ENCODE measurements around the gene TCF12.

Gene TCF12

DNA sequence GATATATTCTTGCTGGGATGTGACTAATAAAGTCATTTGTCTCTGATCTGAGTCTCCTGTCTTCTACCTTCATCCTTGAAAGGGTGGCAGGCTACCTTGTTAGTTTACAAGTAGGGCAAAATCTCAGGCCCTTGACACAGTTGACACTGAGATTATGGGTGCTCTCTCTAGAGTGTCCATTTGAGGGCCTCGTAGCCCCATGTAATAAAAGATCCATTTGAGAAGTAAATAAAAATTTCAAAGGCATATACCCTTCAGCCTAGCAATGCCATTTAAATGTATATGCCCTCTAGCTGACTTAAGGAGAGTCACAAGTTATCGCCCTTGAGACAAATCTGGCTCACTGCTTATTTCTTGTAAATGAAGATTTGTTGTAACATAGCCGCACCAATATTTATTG, 98.6 kb downstream of the TCF12 start:
- DNase-seq (ENCODE audit: low read depth, low spot score), result no peak

GRCh38 chr15:57018151-57018550, 99.7 kb downstream of the TCF12 start:
- DNase-seq (ENCODE audit: low read depth, low spot score), result no peak

GRCh38 chr15:57019496-57020160, 101.2 kb downstream of the TCF12 start:
- DNase-seq (ENCODE audit: low read depth, low spot score), result no peak

- DNase-seq (ENCODE audit: low read depth, low spot score), result no peak
Observed at GRCh38 chr15:57025264-57025926, 107.0 kb downstream of the TCF12 start.

- DNase-seq (ENCODE audit: low read depth, low spot score), result no peak
Observed at GRCh38 chr15:57026016-57026592, 107.7 kb downstream of the TCF12 start.

DNA sequence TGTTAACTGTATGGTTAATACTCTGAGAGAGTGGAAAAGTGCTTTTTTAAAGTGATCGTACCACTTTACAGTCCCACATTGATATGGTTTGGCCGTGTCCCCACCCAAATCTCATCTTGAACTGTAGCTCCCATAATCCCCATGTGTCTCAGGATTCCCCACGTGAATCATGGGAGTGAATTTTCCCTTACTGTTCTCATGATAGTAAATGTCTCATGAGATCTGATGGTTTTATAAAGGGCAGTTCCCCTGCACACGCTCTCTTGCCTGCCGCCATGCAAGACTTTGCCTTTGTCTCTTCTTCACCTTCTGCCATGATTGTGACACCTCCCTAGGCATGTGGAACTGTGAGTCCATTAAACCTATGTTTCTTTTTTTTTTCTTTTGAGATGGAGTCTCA, 109.2 kb downstream of the TCF12 start:
- DNase-seq (ENCODE audit: low read depth, low spot score), result no peak

DNA sequence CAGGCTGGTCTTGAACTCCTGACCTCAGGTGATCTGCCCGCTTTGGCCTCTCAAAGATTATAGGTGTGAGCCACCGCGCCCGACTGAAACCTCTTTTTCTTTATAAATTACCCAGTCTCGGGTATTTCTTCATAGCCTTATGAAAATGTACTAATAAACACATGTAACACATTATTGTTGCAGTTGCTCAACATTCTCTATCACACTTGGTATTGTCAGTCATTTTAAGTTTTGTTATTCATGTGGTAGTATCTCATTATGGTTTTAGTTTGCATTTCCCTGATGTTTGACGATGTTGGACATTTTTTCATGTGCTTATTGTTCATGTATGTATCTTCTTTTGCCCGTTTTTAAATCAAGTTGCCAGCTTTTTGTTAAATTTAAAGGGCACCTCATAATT, 109.7 kb downstream of the TCF12 start:
- no peak for DNase-seq (ENCODE audit: low read depth, low spot score)

- DNase-seq (ENCODE audit: low read depth, low spot score), result no peak
Observed at GRCh38 chr15:57030011-57030410, 111.6 kb downstream of the TCF12 start.

- no peak for DNase-seq (ENCODE audit: low read depth, low spot score)
Observed at GRCh38 chr15:57031082-57031481, 112.6 kb downstream of the TCF12 start.

GRCh38 chr15:57031605-57032004, 113.2 kb downstream of the TCF12 start:
- no peak for DNase-seq (ENCODE audit: low read depth, low spot score)

- DNase-seq (ENCODE audit: low read depth, low spot score), result no peak
Observed at GRCh38 chr15:57032338-57032737, 113.9 kb downstream of the TCF12 start.

DNA sequence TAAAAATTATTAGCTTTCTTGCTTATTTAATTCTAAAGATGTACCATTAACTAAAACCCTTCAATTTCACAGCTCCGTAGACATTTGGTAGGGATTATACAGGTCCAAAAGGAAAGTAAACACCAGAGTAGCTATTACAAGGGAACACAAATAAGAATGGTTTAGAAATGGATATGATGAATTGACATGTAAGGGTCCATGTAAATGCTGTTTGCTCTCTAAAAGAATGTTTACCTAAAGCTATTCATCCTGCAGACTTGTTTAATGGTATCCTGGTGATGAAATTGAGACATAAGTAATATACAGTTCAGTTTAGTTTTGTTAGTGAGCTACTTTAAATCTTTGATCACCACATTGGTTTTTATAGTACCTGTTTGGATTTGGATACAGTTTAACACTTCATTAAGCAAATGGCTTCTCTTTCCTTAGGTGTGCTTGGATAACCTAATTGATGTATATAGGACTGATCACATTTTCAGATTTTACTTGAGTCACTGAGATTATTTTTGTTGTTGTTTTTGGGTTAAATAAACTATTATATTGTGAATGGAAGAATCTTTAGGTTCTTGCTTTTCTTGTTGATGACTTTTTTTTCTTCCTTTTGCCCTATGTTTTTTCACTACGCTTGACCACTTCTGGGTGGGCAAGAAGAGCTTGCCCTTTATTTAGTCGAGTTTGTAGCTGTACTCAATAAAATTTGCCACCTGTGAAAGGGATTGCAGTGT, 115.4 kb downstream of the TCF12 start:
- no peak for DNase-seq (ENCODE audit: low read depth, low spot score)

- DNase-seq (ENCODE audit: low read depth, low spot score), result no peak
Observed at GRCh38 chr15:57034613-57035012, 116.2 kb downstream of the TCF12 start.

- no peak for DNase-seq (ENCODE audit: low read depth, low spot score)
Observed at GRCh38 chr15:57035664-57036063, 117.2 kb downstream of the TCF12 start.

DNA sequence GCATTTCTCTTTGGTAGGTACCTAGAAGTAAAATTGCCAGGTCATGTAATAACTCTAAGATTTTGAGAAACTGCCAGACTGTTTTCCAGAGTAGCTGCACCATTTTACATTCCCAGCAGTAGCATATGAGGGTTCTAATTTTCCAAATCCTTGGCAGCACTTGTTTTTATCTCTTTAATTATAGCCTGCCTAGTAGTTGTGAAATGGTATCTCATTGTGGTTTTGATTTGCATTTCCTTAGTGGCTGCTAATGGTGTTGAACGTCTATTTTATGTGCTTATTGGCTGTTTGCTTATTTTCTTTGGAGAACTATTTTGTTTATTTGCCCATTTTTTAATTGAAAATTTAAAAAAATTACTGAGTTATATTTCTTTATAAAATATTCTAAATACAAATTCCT, 117.9 kb downstream of the TCF12 start:
- DNase-seq (ENCODE audit: low read depth, low spot score), result no peak

GRCh38 chr15:57037548-57037947, 119.1 kb downstream of the TCF12 start:
- DNase-seq (ENCODE audit: low read depth, low spot score), result no peak

DNA sequence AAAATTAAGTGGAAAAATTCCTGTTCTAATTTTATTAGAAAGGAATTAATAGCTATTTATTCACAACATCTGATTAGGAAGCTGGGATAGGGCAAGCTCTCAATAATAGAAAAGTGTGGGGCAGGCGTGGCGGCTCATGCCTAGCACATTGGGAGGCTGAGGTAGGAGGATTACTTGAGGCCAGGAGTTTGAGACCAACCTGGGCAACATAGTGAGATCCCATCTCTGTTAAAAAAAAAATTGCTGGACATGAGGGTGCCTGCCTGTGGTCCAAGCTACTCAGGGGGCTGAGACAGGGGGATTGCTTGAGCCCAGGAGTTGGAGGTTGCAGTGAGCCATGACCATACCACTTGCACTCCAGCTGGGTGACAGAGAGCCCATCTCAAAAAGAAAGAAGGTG, 119.6 kb downstream of the TCF12 start:
- no peak for DNase-seq (ENCODE audit: low read depth, low spot score)

DNA sequence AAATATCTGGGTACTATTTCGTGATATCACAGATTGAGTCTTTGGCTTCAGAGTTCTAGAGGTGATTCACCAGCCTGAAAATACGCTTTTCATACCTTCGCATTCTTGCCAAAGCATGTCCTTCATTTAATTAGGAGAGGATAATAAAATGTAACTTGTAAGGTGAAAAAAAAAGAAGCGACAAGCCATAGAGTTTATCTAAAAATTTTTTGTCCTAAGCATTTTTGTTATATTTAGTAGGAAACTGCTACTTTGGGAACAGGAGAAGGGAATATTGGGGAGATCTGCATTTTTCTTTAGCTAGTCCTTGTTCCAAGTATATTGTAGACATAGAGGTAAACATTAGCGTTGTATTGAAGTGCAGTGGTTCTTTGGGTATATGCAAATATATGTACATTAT, 120.1 kb downstream of the TCF12 start:
- no peak for DNase-seq (ENCODE audit: low read depth, low spot score)

DNA sequence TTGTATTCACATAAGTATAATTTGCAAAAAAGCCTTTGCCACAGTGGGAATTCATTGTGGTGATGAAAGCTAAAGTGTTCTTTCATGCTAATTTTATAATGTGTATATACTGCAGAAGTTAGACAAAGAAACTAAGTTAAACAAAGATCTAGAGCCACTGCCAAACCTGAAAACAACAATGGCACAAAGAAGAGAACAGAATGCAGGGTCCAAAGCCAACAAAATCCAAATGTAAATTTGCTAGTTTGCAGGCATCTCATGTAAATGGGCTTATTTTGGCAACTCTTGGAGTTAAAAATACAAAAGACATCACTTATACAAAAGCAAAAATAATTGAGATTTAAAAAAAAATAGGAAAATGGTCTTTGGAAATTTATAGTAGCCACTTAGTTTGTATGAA, 123.0 kb downstream of the TCF12 start:
- DNase-seq (ENCODE audit: low read depth, low spot score), result no peak

GRCh38 chr15:57044072-57044702, 125.7 kb downstream of the TCF12 start:
- no peak for DNase-seq (ENCODE audit: low read depth, low spot score)

DNA sequence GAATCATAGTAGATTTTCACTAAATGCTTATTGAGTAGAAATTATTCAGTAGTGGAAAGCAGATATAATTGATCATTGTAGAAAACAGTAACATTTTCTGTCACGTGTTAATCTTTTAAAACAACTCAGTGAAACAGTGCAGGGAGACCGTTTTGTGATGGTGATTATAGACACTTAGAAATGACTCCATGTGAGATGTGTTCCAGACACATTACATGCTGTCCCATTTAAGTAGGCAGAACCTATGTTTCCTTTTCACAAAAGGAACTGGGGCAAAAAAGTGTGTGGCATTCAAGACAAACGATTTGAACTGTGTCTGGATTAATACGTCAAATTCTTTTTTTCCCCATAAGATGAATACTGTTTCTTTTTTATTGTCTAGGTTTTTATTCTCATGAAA, 126.5 kb downstream of the TCF12 start:
- DNase-seq (ENCODE audit: low read depth, low spot score), result no peak

- DNase-seq (ENCODE audit: low read depth, low spot score), result no peak
Observed at GRCh38 chr15:57045741-57046382, 127.4 kb downstream of the TCF12 start.
